ENCODE measurements around the gene AXIN1. TPM values are rescaled to one million over a fixed set of nuclear protein-coding genes. Genes with fewer than 3 reads are reported as not detected.

AXIN1 gene
- total and polyA plus RNA-seq, 9 of the 15 experiments (the other 6 are each of a cell fraction or from before 2014, with no cell fraction given): 0.42 to 58.0 (median 25.9) TPM

GRCh38 chr16:366476-366875 lies 14.0 kb upstream of the AXIN1 start:
- H3K9me1 ChIP-seq (ENCODE audit: control insufficient read depth, insufficient read depth, low read length): peaks cover 9% of the 10 kb centered on the region
- no peak for FAIRE-seq
- TF ChIP-seq ZNF175 (CRISPR knock-in tag; IDR thresholded peaks at IDR 0.05; ENCODE audit: low read depth) (no peak), RBFOX2 (IDR thresholded peaks at IDR 0.05; ENCODE audit: low read depth, low read length) (0 out of 2 replicates have a peak, but pooled peaks have one; percentile 5), IRF2 (CRISPR knock-in tag; IDR thresholded peaks at IDR 0.05) (no peak)
- no peak overlapping the region for H3K27ac ChIP-seq (ENCODE audit: extremely low read depth, low read depth, low read length)
- H3K79me2 ChIP-seq (ENCODE audit: control insufficient read depth, insufficient read depth, low read length): peaks cover 13% of the 10 kb centered on the region
- H3K9ac ChIP-seq (ENCODE audit: insufficient read depth in 1 of 2, low read depth in 2 of 2, low read length in 2 of 2): peak overlapping the region in 1 of 2 experiments; percentile 2; a peak in 1 of 4 replicates
- no peak for ATAC-seq
- in situ Hi-C loops (cut with MboI) (no loop called here), intact Hi-C loops (cut with micrococcal nuclease) (no loop called here)
- peaks cover 43% of the 10 kb centered on the region; the same call in 2 of the 3 replicates for H3K36me3 ChIP-seq (ENCODE audit: control insufficient read depth, insufficient read depth, low read length)
- peaks cover 15 to 79% of the 10 kb centered on the region in 2 experiments for H3K4me1 ChIP-seq (replicated peaks in 1 of 2; ENCODE audit: control insufficient read depth in 2 of 2, insufficient read depth in 2 of 2, low read length in 2 of 2)
- ChIA-PET POLR2A (interaction anchor here (1.0 to 1.4 kb wide), 2 partner anchors 34 to 211 kb away, joined by 3 to 4 read pairs; no protein-coding TSS in a partner anchor), CTCF (ENCODE audit: low intra/inter-chr PET ratio) (no interaction called here)
- H3K27me3 ChIP-seq (ENCODE audit: control insufficient read depth in 2 of 2, insufficient read depth in 2 of 2, low read length in 2 of 2): no peaks in the 10 kb centered on the region
- BruUV-seq (replicated peaks): no TSS peak
- no peaks in the 10 kb centered on the region for H4K20me1 ChIP-seq (replicated peaks; ENCODE audit: control insufficient read depth, insufficient read depth, low read length)
- WGBS (ENCODE audit: insufficient coverage, low coverage, missing lambda C conversion rate): 90% methylated on average over 3 of the region's 10 CpGs
- no peak for DNase-seq (ENCODE audit: extremely low read depth in 1 of 4, low spot score in 3 of 4)
- no peak overlapping the region for H2AFZ ChIP-seq (ENCODE audit: low read depth, low read length)
- no peak overlapping the region for H3K4me2 ChIP-seq (ENCODE audit: insufficient read depth, low read length)
- no peak overlapping the region for H3K4me3 ChIP-seq
- no peaks in the 10 kb centered on the region for H3K9me3 ChIP-seq (replicated peaks; ENCODE audit: control insufficient read depth, insufficient read depth, low read depth, low read length)

Measured in K562 (cell line).